SK-N-SH treated with all-trans-retinoic acid at 6 μM for 48 hours (cell line): ENCODE data around the gene SHC4.

Experiments used
- ESRRG ChIP-seq: fragments of 250-450 bp; sonication (Bioruptor Pico); IDR thresholded peaks from 2 replicates; pipeline ENCODE4 v1.6.1; 2021; ENCODE audit warnings: mild to moderate bottlenecking
- PPARA ChIP-seq: fragments of 250-450 bp; sonication (Bioruptor Pico); IDR thresholded peaks from 2 replicates; pipeline ENCODE4 v1.5.0; 2020; ENCODE audit warnings: mild to moderate bottlenecking, borderline replicate concordance
- RARB ChIP-seq: fragments of 250-450 bp; sonication (Bioruptor Pico); IDR thresholded peaks from 2 replicates; pipeline ENCODE4 v1.8.0; 2021; ENCODE audit warnings: mild to moderate bottlenecking, moderate library complexity
- SNAI2 ChIP-seq: fragments of 250-450 bp; sonication (Bioruptor Pico); IDR thresholded peaks from 2 replicates; pipeline ENCODE4 v1.5.0; 2020; ENCODE audit warnings: mild to moderate bottlenecking, moderate library complexity
- ZNF70 ChIP-seq: fragments of 450-650 bp; formaldehyde crosslinking; IDR thresholded peaks from 2 replicates; pipeline ENCODE4 v1.5.0; 2020; ENCODE audit warnings: mild to moderate bottlenecking, moderate library complexity
- ZNF8 ChIP-seq: fragments of 450-650 bp; formaldehyde crosslinking; IDR thresholded peaks from 2 replicates; pipeline ENCODE4 v1.5.0; 2020; ENCODE audit warnings: mild to moderate bottlenecking, moderate library complexity
- TF ChIP-seq, protein P1 (sequence below): fragments of 250-450 bp; sonication (Bioruptor Pico); IDR thresholded peaks from 2 replicates; pipeline ENCODE4 v1.5.0; 2020; ENCODE audit warnings: mild to moderate bottlenecking, moderate library complexity
- TF ChIP-seq, protein P2 (sequence below): fragments of 250-450 bp; sonication (Bioruptor Pico); IDR thresholded peaks from 2 replicates; pipeline ENCODE4 v1.5.1; 2020; ENCODE audit warnings: low read depth, mild to moderate bottlenecking, moderate library complexity
- TF ChIP-seq, protein P3 (sequence below): fragments of 250-450 bp; sonication (Bioruptor Pico); IDR thresholded peaks from 2 replicates; pipeline ENCODE4 v1.8.0; 2021; ENCODE audit warnings: low read depth, mild to moderate bottlenecking, moderate library complexity, borderline replicate concordance
- TF ChIP-seq, protein P4 (sequence below): fragments of 250-450 bp; sonication (Bioruptor Pico); IDR thresholded peaks from 2 replicates; pipeline ENCODE4 v1.8.0; 2020; ENCODE audit warnings: mild to moderate bottlenecking, moderate library complexity, borderline replicate concordance

DNA sequence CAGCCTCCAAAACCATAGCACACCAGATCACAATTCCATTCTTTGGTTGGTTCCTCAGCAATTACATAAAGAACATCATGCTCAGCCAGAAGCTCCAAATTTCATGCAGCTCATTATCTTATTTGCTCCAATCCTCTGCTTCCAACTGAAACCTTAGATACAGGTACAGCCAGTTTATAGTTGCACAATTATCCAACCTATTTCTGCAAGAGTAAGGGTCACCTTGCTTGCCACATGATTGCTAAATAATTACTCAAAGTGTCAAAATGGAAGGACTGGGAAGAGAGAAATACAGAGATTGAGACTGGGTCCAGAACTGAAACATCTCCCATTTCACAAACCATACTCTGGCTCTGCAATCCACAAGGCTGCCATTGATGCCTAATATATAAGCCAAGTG lies 23.4 kb upstream of the SHC4 start:
- TF ChIP-seq, protein P1, sequence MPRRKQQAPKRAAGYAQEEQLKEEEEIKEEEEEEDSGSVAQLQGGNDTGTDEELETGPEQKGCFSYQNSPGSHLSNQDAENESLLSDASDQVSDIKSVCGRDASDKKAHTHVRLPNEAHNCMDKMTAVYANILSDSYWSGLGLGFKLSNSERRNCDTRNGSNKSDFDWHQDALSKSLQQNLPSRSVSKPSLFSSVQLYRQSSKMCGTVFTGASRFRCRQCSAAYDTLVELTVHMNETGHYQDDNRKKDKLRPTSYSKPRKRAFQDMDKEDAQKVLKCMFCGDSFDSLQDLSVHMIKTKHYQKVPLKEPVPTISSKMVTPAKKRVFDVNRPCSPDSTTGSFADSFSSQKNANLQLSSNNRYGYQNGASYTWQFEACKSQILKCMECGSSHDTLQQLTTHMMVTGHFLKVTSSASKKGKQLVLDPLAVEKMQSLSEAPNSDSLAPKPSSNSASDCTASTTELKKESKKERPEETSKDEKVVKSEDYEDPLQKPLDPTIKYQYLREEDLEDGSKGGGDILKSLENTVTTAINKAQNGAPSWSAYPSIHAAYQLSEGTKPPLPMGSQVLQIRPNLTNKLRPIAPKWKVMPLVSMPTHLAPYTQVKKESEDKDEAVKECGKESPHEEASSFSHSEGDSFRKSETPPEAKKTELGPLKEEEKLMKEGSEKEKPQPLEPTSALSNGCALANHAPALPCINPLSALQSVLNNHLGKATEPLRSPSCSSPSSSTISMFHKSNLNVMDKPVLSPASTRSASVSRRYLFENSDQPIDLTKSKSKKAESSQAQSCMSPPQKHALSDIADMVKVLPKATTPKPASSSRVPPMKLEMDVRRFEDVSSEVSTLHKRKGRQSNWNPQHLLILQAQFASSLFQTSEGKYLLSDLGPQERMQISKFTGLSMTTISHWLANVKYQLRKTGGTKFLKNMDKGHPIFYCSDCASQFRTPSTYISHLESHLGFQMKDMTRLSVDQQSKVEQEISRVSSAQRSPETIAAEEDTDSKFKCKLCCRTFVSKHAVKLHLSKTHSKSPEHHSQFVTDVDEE (CRISPR knock-in tag), result no peak
- TF ChIP-seq, protein P2, sequence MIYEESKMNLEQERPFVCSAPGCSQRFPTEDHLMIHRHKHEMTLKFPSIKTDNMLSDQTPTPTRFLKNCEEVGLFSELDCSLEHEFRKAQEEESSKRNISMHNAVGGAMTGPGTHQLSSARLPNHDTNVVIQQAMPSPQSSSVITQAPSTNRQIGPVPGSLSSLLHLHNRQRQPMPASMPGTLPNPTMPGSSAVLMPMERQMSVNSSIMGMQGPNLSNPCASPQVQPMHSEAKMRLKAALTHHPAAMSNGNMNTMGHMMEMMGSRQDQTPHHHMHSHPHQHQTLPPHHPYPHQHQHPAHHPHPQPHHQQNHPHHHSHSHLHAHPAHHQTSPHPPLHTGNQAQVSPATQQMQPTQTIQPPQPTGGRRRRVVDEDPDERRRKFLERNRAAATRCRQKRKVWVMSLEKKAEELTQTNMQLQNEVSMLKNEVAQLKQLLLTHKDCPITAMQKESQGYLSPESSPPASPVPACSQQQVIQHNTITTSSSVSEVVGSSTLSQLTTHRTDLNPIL (CRISPR knock-in tag), result no peak
- TF ChIP-seq ZNF8 (no peak), SNAI2 (no peak), RARB (CRISPR knock-in tag) (no peak), ESRRG (no peak), PPARA (CRISPR knock-in tag) (no peak), ZNF70 (CRISPR knock-in tag) (no peak)
- TF ChIP-seq, protein P3, sequence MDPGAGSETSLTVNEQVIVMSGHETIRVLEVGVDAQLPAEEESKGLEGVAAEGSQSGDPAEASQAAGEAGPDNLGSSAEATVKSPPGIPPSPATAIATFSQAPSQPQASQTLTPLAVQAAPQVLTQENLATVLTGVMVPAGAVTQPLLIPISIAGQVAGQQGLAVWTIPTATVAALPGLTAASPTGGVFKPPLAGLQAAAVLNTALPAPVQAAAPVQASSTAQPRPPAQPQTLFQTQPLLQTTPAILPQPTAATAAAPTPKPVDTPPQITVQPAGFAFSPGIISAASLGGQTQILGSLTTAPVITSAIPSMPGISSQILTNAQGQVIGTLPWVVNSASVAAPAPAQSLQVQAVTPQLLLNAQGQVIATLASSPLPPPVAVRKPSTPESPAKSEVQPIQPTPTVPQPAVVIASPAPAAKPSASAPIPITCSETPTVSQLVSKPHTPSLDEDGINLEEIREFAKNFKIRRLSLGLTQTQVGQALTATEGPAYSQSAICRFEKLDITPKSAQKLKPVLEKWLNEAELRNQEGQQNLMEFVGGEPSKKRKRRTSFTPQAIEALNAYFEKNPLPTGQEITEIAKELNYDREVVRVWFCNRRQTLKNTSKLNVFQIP (CRISPR knock-in tag), result no peak
- TF ChIP-seq, protein P4, sequence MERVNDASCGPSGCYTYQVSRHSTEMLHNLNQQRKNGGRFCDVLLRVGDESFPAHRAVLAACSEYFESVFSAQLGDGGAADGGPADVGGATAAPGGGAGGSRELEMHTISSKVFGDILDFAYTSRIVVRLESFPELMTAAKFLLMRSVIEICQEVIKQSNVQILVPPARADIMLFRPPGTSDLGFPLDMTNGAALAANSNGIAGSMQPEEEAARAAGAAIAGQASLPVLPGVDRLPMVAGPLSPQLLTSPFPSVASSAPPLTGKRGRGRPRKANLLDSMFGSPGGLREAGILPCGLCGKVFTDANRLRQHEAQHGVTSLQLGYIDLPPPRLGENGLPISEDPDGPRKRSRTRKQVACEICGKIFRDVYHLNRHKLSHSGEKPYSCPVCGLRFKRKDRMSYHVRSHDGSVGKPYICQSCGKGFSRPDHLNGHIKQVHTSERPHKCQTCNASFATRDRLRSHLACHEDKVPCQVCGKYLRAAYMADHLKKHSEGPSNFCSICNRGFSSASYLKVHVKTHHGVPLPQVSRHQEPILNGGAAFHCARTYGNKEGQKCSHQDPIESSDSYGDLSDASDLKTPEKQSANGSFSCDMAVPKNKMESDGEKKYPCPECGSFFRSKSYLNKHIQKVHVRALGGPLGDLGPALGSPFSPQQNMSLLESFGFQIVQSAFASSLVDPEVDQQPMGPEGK, result no peak
